Measurements from ENCODE around the gene GLS.
A peak's percentile ranks its signal among the peaks of the same experiment; 100 is the strongest.

Gene GLS

DNA sequence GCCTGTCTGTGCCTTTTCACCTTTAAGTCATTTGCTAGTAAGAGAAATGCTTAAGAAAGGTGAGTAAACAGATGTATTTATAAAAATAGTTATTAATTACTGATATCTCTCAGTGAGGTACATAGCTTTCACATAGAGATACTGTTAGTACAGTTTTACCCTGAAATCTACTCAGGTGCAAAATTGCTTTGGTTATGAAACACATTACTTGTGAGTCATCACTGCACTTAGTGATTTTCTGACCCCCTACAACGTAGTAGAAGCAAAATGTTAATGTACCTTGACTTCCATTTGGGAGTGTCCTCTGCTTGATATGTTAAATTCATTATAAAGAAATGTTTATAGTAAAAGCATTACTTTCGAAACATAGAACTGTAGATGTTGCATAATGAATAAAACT lies 6.5 kb downstream of the GLS start:
- DNase-seq (ENCODE audit: low spot score) = peak; percentile 30

DNA sequence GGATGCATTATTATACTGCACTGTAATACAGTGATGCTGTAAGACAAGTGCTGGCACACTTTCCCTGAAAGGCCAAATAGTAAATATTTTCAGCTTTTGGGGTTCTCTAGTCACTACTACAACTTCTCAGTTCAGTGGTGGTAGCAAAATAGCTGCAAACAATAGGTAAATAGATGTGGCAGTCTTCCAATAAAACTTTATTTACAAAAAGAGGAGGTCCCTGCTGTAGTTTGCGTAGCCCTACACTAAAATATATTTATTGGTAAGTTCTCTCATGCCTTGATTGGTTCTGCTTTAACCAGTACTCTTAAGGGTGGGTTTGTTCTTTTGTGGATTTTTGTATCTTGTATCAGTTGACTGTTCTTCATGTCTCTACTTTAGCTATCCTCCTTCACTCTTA lies 7.8 kb downstream of the GLS start:
- DNase-seq (ENCODE audit: low spot score) = no peak

DNA sequence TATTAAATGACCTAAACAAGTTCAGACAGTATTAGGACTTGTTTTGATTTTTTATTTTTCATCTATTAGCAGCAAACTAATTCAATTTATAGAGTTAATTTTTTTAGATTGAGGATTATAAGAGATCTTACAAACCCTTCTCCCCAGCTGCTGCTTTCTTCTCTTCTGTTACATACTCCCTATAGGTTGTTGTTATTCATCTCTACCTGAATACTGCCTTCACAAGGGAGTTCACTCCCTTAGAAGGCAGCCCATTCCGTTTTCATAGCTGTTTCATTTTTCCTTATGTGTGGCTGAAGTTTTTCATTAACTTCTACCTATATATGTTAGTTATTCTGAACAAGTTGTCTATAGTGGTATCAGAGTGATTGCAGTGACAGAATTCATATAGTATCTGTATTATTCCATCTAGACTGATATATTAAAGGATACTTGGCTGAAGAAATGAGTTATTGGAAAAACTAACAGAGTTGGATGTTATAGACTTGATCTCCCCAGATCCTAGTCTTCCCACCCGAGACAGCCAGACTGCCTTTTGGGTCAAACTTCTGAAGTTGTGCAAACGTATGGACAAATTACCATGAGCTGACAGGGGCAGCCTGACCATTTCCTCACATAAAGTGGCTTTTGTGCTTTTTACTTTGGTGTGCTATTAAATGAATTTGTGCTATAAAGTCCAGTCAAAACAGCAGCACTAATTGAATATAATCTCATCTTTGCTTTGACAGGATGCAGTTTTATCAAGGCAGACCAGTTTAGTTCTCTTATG lies 8.7 kb downstream of the GLS start:
- DNase-seq (ENCODE audit: low spot score) = no peak

DNA sequence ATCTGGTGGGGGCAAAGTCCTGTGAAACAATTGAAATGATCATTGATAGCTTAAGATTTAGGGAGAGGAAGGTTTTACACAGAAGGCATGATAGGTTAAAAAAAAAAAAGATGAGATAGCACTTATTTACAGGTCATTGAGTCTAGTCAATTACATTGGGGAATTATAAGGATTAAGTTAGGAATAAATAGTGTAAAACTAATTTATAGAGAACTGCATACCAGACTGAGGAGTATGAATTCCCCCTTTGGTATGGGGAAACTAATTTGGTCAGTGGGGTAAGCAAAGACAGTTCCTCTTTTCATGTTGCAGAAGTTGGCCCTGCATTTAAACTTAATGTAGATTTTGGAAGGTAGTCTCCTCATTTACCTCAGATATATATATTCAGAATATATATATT lies 10.8 kb downstream of the GLS start:
- no peak for DNase-seq (ENCODE audit: low spot score)

DNA sequence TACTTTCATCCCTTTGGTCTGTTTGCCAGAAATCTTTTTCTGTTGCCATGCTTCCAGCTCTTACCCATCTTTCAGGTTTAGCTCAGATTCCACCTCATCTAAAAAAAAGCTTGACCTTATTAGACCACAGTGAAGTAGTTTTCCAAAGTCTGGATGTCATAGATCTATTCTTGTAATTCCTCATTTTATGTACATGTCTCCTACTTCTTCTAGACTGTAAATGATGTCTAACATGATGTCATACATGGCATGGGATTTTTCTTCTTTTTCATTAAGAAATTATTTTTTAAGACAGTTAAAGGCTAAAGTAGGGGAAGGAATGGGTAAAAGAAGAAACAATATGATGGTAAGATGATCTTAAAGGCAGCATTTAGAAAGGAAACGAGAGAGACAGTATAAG lies 11.3 kb downstream of the GLS start:
- DNase-seq (ENCODE audit: low spot score) = no peak

DNA sequence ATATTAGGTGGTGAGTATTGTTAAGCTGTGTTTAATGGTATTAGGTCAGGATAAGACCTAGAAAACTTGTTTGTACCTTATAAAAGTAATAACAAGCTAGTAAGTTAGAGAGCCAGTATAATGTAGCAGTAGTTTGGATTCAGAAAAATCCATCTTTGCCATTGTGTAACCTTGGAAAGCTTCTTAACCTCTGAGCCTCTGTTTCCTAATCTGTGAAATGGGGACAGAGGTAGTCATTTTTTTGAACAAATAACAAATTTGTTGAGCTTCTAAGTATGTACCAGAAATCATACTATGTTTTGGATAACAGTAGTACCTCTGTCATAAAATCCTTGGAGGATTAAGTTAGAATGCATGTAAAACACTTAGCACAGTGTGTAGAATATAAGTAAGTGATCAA lies 12.5 kb downstream of the GLS start:
- no peak for DNase-seq (ENCODE audit: low spot score)

DNA sequence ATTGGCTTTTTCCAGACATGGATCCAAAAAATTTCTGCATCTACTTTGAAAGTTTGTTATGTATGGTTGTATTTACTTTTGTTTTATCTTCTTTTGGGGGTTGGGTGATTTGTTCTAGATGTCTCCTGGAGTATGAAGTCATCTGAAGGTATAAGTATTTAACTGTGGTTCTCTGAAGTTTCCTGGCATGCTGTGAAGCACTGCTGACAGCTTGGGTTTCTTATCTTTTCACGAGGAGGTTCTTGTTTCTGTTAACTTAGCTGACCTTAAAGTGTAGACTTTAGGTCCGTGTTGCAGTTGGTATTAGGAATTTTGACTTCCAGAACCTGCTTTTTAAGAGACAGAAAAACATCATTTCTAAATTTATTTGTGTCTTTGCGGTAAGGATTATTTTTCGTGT lies 15.9 kb downstream of the GLS start:
- DNase-seq (ENCODE audit: low spot score) = no peak

DNA sequence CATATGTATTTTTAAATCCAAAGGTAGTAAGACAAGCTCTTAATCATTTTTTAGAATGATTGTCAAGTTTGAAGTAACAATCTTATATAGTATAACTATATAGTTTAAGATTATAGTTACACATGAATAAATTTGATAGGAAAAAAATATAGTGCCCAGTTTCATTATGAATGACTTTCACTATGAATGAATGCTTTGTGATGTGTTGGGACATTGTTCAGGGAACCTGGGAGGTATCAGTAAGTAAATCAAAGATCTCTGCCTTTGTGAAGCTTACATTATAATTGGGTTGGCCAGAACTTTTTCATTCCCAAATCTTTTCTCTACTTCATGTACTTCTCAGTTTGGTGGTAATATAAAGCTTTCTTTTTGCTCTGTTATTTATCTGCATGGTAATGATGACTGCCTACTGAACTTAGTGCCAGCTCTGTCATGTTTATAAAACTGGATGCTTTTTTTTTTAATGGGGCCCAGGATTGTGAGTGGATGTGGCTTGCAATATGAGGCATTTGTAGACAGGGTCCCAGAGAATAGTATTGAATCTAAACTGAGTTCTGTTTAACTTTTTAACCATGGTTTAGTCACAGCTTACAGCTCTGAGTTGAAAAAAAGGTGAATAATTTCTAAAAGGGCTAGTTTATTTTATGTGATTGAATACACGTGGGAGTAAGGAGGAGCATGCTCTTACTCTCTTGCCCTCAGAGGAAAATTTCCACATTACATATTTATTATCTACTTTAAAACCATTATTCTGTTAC lies 23.3 kb downstream of the GLS start:
- no peak for DNase-seq (ENCODE audit: low spot score)

DNA sequence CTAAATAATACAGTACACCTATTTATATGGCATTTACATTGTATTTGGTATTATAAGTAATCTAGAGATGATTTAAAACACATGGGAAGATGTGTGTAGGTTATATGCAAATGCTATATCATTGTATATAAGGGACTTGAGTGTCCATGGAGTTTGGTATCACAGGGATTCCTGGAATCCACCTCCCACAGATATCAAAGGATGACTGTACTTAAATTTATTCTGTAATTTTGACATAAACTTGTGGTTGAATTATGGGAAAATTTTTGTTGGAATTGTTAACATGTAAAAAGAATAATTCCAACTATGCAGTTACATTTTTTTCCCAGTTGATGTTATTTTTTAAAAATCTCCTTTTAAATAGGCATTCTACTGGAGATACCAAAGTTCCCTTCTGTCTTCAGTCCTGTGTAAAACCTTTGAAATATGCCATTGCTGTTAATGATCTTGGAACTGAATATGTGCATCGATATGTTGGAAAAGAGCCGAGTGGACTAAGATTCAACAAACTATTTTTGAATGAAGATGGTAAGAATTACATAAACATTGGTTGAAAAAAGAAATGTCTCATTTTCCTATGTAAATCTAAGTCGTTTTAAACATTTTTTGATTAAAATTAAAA lies 24.1 kb downstream of the GLS start:
- DNase-seq (ENCODE audit: low spot score) = no peak

DNA sequence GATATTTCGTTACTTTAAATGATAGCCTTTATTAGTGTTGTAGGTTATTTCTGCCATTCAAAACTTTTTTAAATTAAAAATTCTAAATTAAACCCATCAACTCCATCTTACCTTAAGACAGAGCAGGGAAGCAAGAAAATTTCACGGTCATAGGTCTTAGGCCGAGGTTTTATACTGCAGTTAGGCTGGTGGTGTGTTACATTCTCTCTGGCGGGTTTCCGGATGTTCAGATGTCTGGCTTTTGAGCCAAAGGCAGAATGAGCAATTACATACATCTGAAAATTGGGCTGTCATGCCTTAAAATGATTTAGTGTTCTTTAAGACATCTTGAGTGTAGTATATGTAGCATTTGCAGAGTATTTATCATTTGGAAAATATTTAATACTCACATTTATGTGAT lies 27.9 kb downstream of the GLS start:
- no peak for DNase-seq (ENCODE audit: low spot score)

DNA sequence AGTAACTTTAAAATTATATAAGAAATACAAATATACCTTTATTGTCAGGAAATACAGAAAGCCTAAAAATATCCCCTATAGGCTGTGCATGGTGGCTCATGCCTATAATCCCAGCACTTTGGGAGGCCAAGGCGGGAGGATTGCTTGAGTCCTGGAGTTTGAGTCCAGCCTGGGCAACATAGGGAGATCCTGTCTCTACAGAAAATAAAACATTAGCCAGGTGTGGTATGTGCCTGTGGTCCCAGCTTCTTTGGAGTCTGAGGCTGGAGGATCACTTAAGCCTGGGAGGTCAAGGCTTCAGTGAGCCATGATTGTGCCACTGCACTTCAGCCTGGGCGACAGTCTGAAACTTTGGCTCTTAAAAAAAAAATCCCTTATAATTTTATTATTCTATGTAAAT lies 29.1 kb downstream of the GLS start:
- no peak for DNase-seq (ENCODE audit: low spot score)

DNA sequence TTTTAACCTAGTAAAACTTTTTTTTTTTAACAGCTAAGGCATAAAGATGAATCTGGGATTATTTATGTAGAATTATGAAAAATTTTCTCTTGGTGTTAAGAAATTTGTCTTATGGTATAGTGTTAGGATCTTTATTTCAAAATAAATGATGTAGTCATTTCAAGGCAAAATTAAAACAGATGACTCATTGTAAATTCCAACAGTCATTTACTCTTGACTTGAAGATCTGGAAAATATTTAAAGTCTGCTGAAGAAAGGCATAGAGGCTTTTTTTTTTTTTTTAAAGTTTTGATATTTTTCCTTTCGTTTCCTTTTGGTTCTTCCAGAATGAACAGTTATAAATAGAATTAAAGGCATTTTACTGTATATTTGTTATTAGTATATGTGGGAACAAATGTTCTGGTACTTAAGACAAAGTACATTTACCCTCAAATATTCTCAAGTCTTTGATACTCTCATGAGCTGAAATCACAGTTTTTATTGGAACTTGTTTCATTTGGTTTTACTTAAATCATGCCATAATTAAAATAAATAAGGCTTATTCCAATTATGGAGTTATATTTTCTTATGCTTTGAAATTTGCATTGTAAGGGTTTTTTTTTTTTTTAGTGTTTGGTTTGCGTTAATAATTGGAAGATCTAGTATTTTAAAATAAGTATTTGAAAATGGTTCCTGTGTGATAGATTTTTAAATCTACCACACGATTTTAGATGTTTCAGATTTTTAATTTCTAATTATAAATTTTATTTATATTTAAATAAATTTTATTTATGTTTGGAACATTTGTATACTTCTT lies 29.9 kb downstream of the GLS start:
- no peak for DNase-seq (ENCODE audit: low spot score)

DNA sequence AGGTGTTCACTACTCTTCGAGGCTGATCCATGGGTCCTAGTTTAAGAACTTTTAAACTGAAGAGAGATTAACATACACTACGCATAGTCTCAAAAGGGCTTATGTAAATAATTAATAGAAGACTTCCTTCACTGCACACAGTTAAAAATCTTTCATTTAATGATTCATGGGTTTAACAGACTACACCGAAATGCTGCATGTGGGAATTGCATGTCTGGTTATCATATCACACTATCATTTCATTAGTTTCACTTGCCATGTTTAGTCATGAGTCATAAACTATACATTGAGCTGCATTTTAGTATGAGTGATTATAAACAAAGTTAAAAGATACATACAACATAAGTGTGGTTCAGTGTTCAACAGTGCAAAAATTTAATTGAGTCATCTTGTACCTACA lies 31.2 kb downstream of the GLS start:
- peak; percentile 13 for DNase-seq (ENCODE audit: low spot score)

DNA sequence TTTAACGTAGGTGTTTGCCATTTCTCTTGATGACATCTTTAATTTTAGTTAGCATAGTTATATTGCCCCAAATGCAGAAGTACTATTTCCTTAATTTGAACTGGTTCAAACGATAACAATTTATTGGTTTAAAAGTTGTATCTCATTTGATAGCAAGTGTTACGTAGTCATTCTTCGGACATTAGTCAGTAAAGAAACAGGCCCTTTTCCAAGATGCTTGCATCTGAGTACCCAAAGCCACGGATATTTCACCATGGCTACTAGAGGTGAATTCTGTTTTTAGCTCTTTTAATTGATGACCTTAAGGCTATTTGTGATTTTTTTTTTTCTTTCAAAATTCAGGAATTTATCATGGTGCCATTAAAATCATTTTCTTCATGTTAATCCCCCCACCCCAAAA lies 32.1 kb downstream of the GLS start:
- DNase-seq (ENCODE audit: low spot score) = no peak

DNA sequence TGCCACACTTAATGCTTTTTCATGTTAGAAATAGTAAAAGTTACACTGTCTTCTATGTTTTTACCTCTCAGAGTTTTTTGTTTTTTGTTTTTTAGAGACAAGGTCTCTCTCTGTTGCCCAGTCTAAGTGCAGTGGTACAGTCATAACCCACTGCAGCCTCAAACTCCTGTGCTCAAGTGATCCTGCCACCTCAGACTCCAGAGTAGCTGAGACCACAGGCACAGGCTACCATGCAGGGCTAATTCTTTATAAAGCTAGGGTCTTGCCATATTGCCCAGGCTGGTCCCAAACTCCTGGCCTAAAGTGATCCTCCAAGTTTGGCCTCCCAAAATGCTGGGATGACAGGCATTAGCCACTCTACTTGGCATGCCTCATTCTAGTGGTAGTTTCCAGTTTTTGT lies 33.1 kb downstream of the GLS start:
- no peak for DNase-seq (ENCODE audit: low spot score)

DNA sequence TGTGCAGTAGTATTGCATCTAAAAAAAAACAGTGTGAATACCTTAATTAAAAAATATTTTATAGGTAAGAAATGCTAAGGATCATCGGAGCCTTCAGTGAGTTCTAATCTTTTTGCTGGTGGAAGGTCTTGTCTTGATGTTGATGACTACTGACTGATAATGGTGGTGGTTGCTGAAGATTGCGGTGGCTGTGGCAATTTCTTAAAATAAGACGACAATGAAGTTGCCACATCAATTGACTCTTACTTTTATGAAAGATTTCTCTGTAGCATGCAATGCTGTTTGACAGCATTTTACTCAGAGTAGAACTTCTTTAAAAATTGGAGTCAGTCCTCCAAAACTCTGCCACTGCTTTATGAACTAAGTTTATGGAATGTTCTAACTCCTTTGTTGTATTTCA lies 36.2 kb downstream of the GLS start:
- no peak for DNase-seq (ENCODE audit: low spot score)

DNA sequence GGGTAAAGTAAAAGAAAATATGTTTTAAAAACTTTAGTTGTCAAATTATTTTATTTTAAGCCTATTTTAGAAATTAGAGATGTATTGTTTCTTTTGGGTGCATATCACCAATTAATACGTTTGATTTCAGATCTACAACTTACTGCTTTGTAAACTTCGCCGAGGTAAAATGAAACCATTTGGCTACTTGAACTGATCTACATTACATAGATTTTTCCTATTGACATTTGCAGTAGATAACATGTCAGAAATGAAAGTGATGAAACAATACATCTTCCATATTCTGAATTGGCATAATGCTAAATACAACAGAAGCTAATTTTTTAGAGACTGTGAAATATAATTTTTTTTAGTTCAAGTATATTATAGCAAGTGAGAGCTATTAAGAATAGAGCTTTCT lies 39.5 kb downstream of the GLS start:
- no peak for DNase-seq (ENCODE audit: low spot score)

DNA sequence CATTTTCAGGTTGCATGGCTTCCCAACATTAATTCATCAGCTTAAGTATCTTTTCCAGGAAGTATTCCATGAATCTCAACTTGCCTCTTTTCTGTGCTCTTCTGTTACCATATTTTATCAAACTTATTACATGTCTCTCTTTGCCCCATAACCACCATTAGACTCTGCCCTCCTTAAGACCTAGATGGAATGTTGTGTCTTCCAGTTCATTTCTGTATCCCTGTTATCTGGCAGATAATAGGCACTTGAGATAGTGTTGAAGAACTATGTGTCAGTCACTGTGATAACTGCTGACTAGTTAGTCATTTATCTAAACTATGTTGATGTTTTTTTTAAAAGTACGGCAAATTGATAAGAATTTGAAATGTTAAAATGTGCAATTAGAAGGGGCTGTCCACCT lies 41.8 kb downstream of the GLS start:
- no peak for DNase-seq (ENCODE audit: low spot score)

DNA sequence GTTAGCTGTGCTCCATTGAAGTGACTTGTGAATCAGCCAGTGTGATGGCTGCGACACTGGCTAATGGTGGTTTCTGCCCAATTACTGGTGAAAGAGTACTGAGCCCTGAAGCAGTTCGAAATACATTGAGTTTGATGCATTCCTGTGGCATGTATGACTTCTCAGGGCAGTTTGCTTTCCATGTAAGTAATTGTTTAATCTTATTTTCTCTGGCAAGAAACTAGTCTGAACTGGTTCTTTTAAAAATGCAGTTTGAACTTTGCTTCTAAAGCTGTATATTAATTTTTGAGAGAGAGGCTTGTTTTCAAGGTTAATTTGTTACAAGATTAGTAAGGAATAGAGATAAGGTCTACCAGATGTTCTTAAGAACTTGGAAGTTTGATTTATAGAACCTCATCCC lies 46.7 kb downstream of the GLS start:
- no peak for DNase-seq (ENCODE audit: low spot score)

DNA sequence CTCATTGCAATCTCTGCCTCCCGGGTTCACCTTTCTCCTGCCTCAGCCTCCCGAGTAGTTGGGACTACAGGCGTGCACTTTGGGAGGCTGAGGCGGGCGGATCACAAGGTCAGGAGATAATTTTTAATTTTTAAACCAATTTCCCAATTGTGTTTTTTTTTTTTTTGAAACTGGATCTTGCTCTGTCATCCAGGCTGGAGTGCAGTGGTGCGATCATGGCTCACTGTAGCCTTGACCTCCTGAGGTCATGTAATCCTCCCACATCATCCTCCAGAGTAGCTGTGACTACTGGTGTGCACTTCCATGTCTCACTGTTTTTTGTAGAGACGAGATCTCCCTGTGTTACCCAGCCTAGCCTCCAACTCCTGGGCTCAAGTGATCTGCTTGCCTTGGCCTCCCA lies 49.3 kb downstream of the GLS start:
- no peak for DNase-seq (ENCODE audit: low spot score)

DNA sequence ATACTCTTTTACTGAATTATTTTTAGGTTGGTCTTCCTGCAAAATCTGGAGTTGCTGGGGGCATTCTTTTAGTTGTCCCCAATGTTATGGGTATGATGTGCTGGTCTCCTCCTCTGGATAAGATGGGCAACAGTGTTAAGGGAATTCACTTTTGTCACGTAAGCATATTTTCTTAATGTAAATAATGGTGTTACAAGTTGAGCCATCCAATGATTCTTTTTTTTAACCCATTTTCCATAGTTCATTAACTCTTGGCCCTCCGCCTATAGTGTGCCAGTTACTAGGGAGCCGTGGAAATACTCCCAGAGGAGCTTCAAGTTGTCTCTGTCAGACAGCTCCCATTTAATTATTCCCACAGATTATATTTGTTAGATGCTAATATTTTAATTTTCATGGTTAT lies 49.8 kb downstream of the GLS start:
- no peak for DNase-seq (ENCODE audit: low spot score)

DNA sequence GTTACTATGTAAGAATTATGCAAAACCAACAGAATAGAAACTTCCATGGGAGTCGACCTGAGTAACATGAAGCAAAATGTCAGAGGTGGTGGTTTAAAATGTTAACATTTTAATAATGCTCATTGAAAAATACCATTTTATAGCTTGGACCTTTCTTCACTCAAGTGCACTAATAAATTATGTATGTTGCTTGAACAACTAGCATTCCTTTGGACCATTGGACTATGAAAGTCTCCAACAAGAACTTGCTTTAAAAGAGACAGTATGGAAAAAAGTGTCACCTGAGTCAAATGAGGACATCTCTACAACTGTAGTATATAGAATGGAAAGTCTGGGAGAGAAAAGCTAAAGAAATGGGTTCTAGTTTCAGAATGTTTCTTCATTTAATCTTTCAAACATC lies 51.9 kb downstream of the GLS start:
- no peak for DNase-seq (ENCODE audit: low spot score)

DNA sequence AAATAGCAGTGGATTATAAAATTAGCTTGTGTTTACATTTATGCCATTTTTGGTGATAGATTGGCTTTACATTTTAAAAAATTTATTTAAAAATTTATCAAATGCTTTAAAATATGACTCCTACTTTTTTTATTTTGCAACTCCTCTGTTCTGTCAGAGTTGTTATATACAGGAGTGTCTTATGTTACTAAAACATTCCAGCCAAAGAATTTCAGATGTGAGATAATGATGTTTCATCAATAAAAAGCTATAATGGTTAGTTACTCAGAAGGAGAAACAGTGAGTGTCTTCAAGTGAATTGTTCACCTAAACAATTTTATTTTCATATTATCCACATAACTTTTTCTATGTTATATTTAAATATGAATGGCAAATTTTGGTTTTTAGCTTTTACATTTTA lies 52.7 kb downstream of the GLS start:
- DNase-seq (ENCODE audit: low spot score) = no peak

Data from CD4-positive, alpha-beta T cell treated with Interleukin-15 for 4 hours (primary cell).